Caco-2 (cell line): Measurements from ENCODE around the gene HACD2. TPM values are rescaled to one million over a fixed set of nuclear protein-coding genes. Genes with fewer than 3 reads are reported as not detected.

ENCODE experiments used
- BruUV-seq: library from RNA; stranded (reverse); fragments of 400-500 nt; replicated peaks from 2 replicates; lab custom pipeline; 2021; lab: Mats Ljungman, UMichigan
- CTCF ChIA-PET: fragments of 300-600 bp; sonication (Branson Sonifier 250); formaldehyde crosslinking; loops from one replicate; lab custom pipeline; 2022; ENCODE audit warnings: antibody characterized with exemption; lab: Charles Lee
- POLR2A ChIA-PET: fragments of 300-600 bp; sonication (Branson Sonifier 250); formaldehyde crosslinking; loops from one replicate; lab custom pipeline; 2022; ENCODE audit warnings: antibody characterized with exemption; lab: Charles Lee
- DNase-seq, 2 experiments: peaks; one replicate each; pipeline versions ENCODE4 v3.0.0 to v3.0.0-alpha.2; 2020 to 2022
- H3K27me3 ChIP-seq: replicated peaks from 2 replicates; pipeline ENCODE4 v1.6.0; 2011; ENCODE audit warnings: low read length; ENCODE audit not compliant: control insufficient read depth, insufficient read depth
- H3K36me3 ChIP-seq: 2 replicates; pipeline ENCODE4 v1.5.1; 2011; ENCODE audit warnings: low read length; ENCODE audit not compliant: control insufficient read depth, insufficient read depth
- H3K4me1 ChIP-seq: fragments of 250-450 bp; sonication (Bioruptor Pico); 2 replicates; pipeline ENCODE4 v1.5.1; 2020; ENCODE audit warnings: mild to moderate bottlenecking
- H3K4me3 ChIP-seq: 2 replicates; pipeline ENCODE4 v1.5.1; 2011; ENCODE audit warnings: low read depth, mild to moderate bottlenecking, control low read depth, low read length
- H3K9me3 ChIP-seq: fragments of 250-450 bp; sonication (Bioruptor Pico); 2 replicates; pipeline ENCODE4 v1.5.1; 2020; ENCODE audit warnings: mild to moderate bottlenecking, moderate library complexity
- H3K27ac Mint-ChIP-seq: one replicate; pipeline ENCODE4 v1.8.0; 2022; ENCODE audit warnings: mixed read lengths; ENCODE audit not compliant: unreplicated experiment
- H3K27me3 Mint-ChIP-seq: one replicate; pipeline ENCODE4 v1.8.0; 2022; ENCODE audit warnings: mixed read lengths; ENCODE audit not compliant: insufficient read depth, unreplicated experiment
- H3K36me3 Mint-ChIP-seq: one replicate; pipeline ENCODE4 v1.8.0; 2022; ENCODE audit warnings: mild to moderate bottlenecking, mixed read lengths; ENCODE audit not compliant: insufficient read depth, unreplicated experiment
- H3K4me1 Mint-ChIP-seq: one replicate; pipeline ENCODE4 v1.8.0; 2022; ENCODE audit warnings: low read depth, mixed read lengths; ENCODE audit not compliant: unreplicated experiment
- H3K4me3 Mint-ChIP-seq: one replicate; pipeline ENCODE4 v1.8.0; 2022; ENCODE audit warnings: mild to moderate bottlenecking, moderate library complexity, mixed read lengths; ENCODE audit not compliant: unreplicated experiment
- H3K9me3 Mint-ChIP-seq: one replicate; pipeline ENCODE4 v1.8.0; 2022; ENCODE audit warnings: mixed read lengths; ENCODE audit not compliant: unreplicated experiment
- CTCF ChIP-seq, 2 experiments: fragments of 200-600 bp in 1 of 2; IDR thresholded peaks; 1 replicate in 1 of 2; 2 replicates in 1 of 2; pipeline versions ENCODE4 v1.5.1 to v1.8.0; 2011 to 2022; ENCODE audit warnings: antibody characterized with exemption in 1 of 2, control low read depth in 1 of 2, inconsistent platforms in 1 of 2, low read depth in 1 of 2, low read length in 1 of 2, mild to moderate bottlenecking in 1 of 2, moderate library complexity in 1 of 2; ENCODE audit not compliant: insufficient read depth in 1 of 2, severe bottlenecking in 1 of 2, unreplicated experiment in 1 of 2
- intact Hi-C: fragments of 100-400 bp; cut with micrococcal nuclease; formaldehyde crosslinking; loops from one replicate; pipeline ENCODE4 v1.10.0; 2022; ENCODE audit not compliant: unreplicated experiment
- total RNA-seq: library from RNA; stranded (reverse); gene quantifications from 2 replicates; pipeline ENCODE4 v1.2.3, GENCODE V29; 2022

The HACD2 gene
- total RNA-seq, 1 experiment from 2014 or later: 92.5 TPM

- ChIA-PET CTCF (no interaction called here), POLR2A (interaction anchor here (1.0 kb wide), 1 partner anchor 19 kb away, joined by 10 read pairs; no protein-coding TSS in a partner anchor)
- Mint-ChIP-seq H3K27me3 (no peaks in the 10 kb centered on the region), H3K4me3 (no peak overlapping the region), H3K9me3 (no peaks in the 10 kb centered on the region), H3K4me1 (peaks cover 6% of the 10 kb centered on the region), H3K36me3 (peaks cover 54% of the 10 kb centered on the region), H3K27ac (no peak overlapping the region)
- intact Hi-C loops: no loop called here
- H3K36me3 ChIP-seq: peaks cover 2% of the 10 kb centered on the region; the same call in 1 of the 2 replicates
- H3K4me3 ChIP-seq: no peak overlapping the region
- no peaks in the 10 kb centered on the region for H3K27me3 ChIP-seq
- no peak for TF ChIP-seq CTCF (IDR thresholded peaks at IDR 0.05; ENCODE audit: insufficient read depth in 1 of 2, low read depth in 1 of 2, low read length in 1 of 2, severe bottlenecking in 1 of 2, unreplicated experiment in 1 of 2)
- H3K9me3 ChIP-seq: no peaks in the 10 kb centered on the region
- no peak for DNase-seq
- peaks cover 7% of the 10 kb centered on the region; the same call in 1 of the 2 replicates for H3K4me1 ChIP-seq
- no TSS peak for BruUV-seq
Measured at GRCh38 chr3:123525433-123525832, 59.4 kb downstream of the HACD2 start.

- BruUV-seq: no TSS peak
- Mint-ChIP-seq H3K4me1 (peaks cover 6% of the 10 kb centered on the region), H3K4me3 (no peak overlapping the region), H3K27me3 (no peaks in the 10 kb centered on the region), H3K36me3 (peaks cover 54% of the 10 kb centered on the region), H3K27ac (no peak overlapping the region), H3K9me3 (no peaks in the 10 kb centered on the region)
- intact Hi-C loops: no loop called here
- no peak for TF ChIP-seq CTCF (IDR thresholded peaks at IDR 0.05; ENCODE audit: insufficient read depth in 1 of 2, low read depth in 1 of 2, low read length in 1 of 2, severe bottlenecking in 1 of 2, unreplicated experiment in 1 of 2)
- H3K4me1 ChIP-seq: peaks cover 7% of the 10 kb centered on the region; the same call in 1 of the 2 replicates
- ChIA-PET POLR2A (interaction anchor here (1.0 kb wide), 1 partner anchor 20 kb away, joined by 10 read pairs; no protein-coding TSS in a partner anchor), CTCF (no interaction called here)
- DNase-seq: peak in 1 of 2 experiments; percentile 9
- no peaks in the 10 kb centered on the region for H3K9me3 ChIP-seq
- H3K36me3 ChIP-seq: peaks cover 2% of the 10 kb centered on the region; the same call in 1 of the 2 replicates
- H3K27me3 ChIP-seq: no peaks in the 10 kb centered on the region
- H3K4me3 ChIP-seq: no peak overlapping the region
Measured at GRCh38 chr3:123524981-123525380, 59.9 kb downstream of the HACD2 start.

GRCh38 chr3:123523023-123523412 is 61.8 kb downstream of the HACD2 start:
- no peak for TF ChIP-seq CTCF (IDR thresholded peaks at IDR 0.05; ENCODE audit: insufficient read depth in 1 of 2, low read depth in 1 of 2, low read length in 1 of 2, severe bottlenecking in 1 of 2, unreplicated experiment in 1 of 2)
- Mint-ChIP-seq H3K27ac (no peak overlapping the region), H3K27me3 (no peaks in the 10 kb centered on the region), H3K4me3 (no peak overlapping the region), H3K4me1 (peaks cover 6% of the 10 kb centered on the region), H3K9me3 (no peaks in the 10 kb centered on the region), H3K36me3 (peaks cover 61% of the 10 kb centered on the region)
- peaks cover 2% of the 10 kb centered on the region; the same call in 1 of the 2 replicates for H3K36me3 ChIP-seq
- intact Hi-C loops: no loop called here
- H3K4me3 ChIP-seq: no peak overlapping the region
- H3K9me3 ChIP-seq: no peaks in the 10 kb centered on the region
- H3K4me1 ChIP-seq: peaks cover 4% of the 10 kb centered on the region; the same call in 1 of the 2 replicates
- BruUV-seq: no TSS peak
- CTCF ChIA-PET: no interaction called here
- no peak for DNase-seq
- POLR2A ChIA-PET: no interaction called here
- H3K27me3 ChIP-seq: no peaks in the 10 kb centered on the region
